ENCODE data around the gene GPATCH2L.

- TF ChIP-seq POLR2A (IDR thresholded peaks at IDR 0.05; ENCODE audit: low read depth) (no peak), CTCF (IDR thresholded peaks at IDR 0.05) (no peak), EP300 (IDR thresholded peaks at IDR 0.05) (no peak)
Measured at GRCh38 chr14:76131071-76131965, 20.4 kb upstream of the GPATCH2L start.

Measured in esophagus muscularis mucosa (tissue), 4 donors.